HG03378 (cell line): ENCODE results near the gene IVNS1ABP.
"Not testable (repeated sequence)": the region's sequence is repeated elsewhere in the genome, so short reads cannot be mapped to it uniquely, and the experiment has no call there.

Experiments used
- ATAC-seq: cut with Tn5 transposase; IDR thresholded peaks from one replicate; pipeline ENCODE4 v1.9.1; 2021; ENCODE audit warnings: mild to moderate bottlenecking, moderate library complexity; ENCODE audit not compliant: unreplicated experiment

Gene IVNS1ABP

DNA sequence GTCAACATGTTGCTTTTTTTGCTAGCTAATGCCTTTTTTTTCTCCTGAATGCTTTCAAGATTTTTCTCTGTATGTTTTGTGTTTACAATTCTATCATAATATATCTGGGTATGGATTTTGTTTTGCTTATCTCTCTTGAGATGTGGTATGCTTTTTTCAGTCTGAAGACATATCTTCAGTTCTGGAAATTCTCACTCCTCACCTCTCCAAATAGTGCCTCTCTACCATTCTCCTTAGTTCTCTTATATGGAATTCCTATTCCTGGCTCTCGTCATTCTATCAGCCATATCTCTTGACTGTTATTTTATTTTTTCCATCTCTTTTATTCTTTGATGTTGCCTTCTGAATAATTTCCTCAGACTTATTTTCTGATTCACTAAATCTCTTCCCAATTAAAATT lies 58.4 kb downstream of the IVNS1ABP start:
- no peak for ATAC-seq

DNA sequence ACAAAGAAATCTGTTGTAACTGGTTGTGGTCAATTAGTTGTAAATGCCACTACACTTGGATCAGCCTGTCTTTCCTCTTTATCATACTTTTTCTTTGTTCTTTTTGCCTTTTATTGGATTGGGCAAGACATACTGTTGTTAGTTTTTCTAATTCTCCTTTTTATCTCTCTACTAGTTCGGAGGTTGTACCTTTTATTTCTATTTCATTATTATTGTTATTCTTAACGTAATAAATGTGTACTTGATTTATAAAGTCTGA lies 59.2 kb downstream of the IVNS1ABP start:
- no peak for ATAC-seq

DNA sequence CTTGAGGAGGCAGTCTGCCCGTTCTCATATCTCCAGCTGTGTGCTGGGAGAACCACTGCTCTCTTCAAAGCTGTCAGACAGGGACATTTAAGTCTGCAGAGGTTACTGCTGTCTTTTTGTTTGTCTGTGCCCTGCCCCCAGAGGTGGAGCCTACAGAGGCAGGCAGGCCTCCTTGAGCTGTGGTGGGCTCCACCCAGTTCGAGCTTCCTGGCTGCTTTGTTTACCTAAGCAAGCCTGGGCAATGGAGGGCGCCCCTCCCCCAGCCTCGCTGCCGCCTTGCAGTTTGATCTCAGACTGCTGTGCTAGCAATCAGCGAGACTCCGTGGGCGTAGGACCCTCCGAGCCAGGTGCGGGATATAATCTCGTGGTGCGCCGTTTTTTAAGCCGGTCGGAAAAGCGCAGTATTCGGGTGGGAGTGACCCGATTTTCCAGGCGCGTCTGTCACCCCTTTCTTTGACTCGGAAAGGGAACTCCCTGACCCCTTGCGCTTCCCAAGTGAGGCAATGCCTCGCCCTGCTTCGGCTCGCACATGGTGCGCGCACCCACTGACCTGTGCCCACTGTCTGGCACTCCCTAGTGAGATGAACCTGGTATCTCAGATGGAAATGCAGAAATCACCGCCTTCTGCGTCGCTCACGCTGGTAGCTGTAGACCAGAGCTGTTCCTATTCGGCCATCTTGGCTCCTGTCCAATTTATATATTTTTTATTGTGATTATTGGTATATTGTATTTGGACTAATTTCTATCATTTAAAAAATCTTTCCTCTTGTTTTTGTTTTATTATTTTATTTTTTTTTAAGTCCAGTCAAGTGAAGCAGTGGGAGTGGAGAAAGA lies 59.7 kb downstream of the IVNS1ABP start:
- ATAC-seq, result not testable (repeated sequence)

DNA sequence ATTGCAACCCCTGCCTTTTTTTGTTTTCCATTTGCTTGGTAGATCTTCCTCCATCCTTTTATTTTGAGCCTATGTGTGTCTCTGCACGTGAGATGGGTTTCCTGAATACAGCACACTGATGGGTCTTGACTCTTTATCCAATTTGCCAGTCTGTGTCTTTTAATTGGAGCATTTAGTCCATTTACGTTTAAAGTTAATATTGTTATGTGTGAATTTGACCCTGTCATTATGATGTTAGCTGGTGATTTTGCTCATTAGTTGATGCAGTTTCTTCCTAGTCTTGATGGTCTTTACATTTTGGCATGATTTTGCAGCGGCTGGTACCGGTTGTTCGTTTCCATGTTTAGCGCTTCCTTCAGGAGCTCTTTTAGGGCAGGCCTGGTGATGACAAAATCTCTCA lies 61.4 kb downstream of the IVNS1ABP start:
- not testable (repeated sequence) for ATAC-seq

DNA sequence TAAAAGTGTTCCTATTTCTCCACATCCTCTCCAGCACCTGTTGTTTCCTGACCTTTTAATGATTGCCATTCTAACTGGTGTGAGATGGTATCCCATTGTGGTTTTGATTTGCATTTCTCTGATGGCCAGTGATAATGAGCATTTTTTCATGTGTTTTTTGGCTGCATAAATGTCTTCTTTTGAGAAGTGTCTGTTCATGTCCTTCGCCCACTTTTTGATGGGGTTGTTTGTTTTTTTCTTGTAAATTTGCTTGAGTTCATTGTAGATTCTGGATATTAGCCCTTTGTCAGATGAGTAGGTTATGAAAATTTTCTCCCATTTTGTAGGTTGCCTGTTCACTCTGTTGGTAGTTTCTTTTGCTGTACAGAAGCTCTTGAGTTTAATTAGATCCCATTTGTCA lies 64.6 kb downstream of the IVNS1ABP start:
- not testable (repeated sequence) for ATAC-seq

DNA sequence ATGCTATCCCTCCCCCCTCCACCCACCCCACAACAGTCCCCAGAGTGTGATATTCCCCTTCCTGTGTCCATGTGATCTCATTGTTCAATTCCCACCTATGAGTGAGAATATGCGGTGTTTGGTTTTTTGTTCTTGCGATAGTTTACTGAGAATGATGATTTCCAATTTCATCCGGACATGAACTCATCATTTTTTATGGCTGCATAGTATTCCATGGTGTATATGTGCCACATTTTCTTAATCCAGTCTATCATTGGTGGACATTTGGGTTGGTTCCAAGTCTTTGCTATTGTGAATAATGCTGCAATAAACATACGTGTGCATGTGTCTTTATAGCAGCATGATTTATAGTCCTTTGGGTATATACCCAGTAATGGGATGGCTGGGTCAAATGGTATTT lies 65.1 kb downstream of the IVNS1ABP start:
- not testable (repeated sequence) for ATAC-seq

DNA sequence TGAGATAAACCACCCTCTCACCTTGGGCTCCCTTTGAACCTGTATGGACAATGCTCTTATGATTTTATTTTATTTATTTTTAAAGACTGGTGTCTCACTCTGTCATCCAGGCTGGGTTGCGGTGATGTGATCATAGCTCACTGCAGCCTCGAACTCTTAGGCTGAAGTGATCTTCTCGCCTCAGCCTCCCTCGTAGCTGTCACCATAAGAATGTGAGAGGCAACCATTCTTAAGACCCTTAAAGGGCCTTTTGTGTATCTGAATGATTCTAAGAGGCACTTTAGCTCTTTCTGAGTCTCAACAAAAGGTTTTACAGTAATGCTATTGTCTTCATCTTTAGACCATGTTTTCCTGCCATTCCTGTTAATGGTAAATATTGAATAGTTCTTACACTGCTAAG lies 67.0 kb downstream of the IVNS1ABP start:
- no peak for ATAC-seq

DNA sequence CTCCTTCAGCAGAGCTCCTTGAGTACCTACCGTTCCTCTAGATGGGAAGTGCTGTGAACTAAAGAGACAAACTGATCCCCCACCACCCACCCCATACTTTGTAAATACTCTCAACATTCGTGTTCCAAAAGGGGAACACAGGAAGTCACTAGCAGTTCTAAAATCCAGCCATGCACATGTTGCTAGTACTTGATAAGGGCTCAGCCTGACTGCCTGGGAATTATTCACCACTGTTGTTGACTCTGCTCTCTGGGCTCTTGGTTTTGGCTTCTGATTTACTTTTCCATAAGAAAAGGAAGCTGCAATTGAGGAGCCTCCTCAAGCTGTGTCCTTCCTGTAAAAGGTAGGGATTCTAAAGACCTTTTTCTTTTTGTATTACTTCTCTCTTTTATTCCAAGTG lies 67.5 kb downstream of the IVNS1ABP start:
- no peak for ATAC-seq
